ENCODE data around the gene CAMK2B.

CAMK2B gene

DNA sequence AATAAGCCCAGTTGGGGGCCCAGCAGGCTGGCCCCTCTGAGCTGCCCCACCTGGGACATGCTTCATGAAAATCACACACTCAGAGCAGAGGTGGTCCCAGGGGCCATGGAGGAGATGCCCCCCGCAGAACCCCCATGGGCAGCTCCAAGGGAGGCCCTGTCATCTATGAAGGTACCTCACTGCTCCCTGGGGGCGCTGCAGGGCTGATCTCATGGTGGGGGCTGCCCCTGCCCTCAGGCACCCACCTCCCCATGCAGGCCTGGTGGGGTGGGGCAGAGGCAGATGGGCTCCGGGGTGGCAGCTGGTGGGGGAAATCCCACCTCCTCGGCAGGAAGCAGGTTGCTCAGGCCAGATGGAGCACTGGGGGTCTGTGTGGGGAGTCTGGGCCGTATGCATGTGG, 64.2 kb downstream of the CAMK2B start:
- peaks cover 14% of the 10 kb centered on the region for H3K27me3 Mint-ChIP-seq (ENCODE audit: low read depth)
- H3K36me3 Mint-ChIP-seq (ENCODE audit: low read depth): no peaks in the 10 kb centered on the region
- H3K4me3 Mint-ChIP-seq: no peak overlapping the region
- TF ChIP-seq, protein P1, sequence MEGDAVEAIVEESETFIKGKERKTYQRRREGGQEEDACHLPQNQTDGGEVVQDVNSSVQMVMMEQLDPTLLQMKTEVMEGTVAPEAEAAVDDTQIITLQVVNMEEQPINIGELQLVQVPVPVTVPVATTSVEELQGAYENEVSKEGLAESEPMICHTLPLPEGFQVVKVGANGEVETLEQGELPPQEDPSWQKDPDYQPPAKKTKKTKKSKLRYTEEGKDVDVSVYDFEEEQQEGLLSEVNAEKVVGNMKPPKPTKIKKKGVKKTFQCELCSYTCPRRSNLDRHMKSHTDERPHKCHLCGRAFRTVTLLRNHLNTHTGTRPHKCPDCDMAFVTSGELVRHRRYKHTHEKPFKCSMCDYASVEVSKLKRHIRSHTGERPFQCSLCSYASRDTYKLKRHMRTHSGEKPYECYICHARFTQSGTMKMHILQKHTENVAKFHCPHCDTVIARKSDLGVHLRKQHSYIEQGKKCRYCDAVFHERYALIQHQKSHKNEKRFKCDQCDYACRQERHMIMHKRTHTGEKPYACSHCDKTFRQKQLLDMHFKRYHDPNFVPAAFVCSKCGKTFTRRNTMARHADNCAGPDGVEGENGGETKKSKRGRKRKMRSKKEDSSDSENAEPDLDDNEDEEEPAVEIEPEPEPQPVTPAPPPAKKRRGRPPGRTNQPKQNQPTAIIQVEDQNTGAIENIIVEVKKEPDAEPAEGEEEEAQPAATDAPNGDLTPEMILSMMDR (IDR thresholded peaks at IDR 0.05; ENCODE audit: unreplicated experiment in 3 of 3): no peak
- no peak overlapping the region for H3K27ac Mint-ChIP-seq
- no peaks in the 10 kb centered on the region for H3K9me3 Mint-ChIP-seq
- peaks cover 32% of the 10 kb centered on the region for H3K4me1 Mint-ChIP-seq

DNA sequence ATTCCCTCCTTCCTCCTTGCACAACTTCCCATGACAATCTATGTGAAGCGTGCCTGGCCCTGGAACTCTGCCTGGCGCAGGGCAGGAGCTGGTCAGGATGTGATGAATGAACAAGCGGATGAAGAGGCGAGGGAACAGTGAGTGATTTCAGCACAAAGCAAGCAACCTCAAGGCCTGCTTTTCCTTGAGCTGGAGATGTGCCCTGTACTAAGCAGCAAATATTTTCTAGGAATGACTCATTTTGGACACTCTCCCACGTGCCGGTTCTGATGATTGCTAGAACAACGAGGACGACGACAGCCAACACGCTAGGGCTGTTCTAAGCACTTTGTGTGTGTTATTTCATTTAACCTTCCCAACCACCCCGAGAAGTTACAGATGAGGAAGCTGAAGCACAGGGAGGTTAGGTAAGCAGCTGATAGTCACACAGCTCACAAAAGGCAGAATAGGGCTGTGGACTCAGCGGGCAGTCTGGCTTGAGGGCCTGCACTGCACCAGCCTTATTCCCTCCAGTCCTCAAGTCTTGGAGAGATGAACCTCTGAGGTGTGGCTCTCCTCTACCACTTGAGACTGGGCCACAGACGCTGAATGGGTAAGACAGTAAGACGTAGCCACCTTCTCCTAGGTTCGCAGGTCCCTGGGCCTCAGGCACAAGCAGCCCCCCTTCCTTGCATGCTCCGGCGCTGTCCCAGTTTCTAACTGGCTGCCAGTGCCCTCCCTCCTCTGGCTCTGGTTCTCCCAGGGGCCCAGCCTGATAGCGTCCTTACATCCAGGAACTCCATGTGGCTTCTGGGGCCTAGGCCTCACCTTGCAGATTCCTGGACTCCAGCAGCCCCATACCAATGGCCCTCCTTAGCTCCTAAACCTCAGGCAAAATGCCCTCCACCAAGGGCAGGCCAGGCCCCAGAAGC, 65.6 kb downstream of the CAMK2B start:
- Mint-ChIP-seq H3K36me3 (ENCODE audit: low read depth) (no peaks in the 10 kb centered on the region), H3K9me3 (no peaks in the 10 kb centered on the region), H3K4me3 (no peak overlapping the region), H3K4me1 (peaks cover 19% of the 10 kb centered on the region), H3K27me3 (ENCODE audit: low read depth) (peaks cover 10% of the 10 kb centered on the region), H3K27ac (peak overlapping the region in 2 of 3 experiments; percentile 25 to 32)
- TF ChIP-seq, protein P1 (IDR thresholded peaks at IDR 0.05; ENCODE audit: unreplicated experiment in 3 of 3): no peak

DNA sequence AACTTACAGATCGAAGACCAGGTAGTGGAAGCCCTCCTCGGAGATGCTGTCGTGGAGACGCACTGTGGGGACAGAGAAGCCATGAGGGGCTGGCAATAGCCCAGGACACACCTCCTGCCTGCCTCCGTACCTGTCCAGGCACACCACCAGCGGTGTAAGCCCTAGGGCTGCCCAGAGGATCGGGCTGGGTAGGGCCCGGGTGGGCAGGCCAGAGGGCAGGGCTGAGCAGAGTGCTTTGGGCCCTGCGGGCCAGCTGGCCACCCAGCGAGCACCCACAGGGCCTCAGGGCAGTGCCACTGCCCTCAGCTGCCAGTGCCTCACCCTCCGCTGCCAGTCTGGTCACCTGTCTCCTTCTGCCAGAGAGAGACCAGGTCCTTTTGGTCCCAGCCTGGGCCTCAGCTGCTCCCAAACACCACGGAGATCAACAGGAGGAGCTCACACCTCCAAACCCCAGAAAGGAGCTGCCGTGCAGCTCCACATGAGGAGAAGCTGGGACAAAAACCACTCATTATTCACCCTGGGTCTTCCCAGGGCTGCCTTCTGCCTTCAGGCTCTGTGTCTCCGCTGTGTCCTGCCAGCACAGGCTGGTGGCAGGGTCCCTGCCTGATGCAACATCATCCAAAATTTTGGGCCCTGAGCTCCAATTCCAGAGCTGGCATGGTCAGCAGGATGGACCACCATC, 66.4 kb downstream of the CAMK2B start:
- Mint-ChIP-seq H3K27me3 (ENCODE audit: low read depth) (peaks cover 10% of the 10 kb centered on the region), H3K27ac (peak overlapping the region in 2 of 3 experiments; percentile 25 to 32), H3K9me3 (no peaks in the 10 kb centered on the region), H3K4me1 (peaks cover 17% of the 10 kb centered on the region), H3K4me3 (no peak overlapping the region), H3K36me3 (ENCODE audit: low read depth) (no peaks in the 10 kb centered on the region)
- TF ChIP-seq, protein P1 (IDR thresholded peaks at IDR 0.05; ENCODE audit: unreplicated experiment in 3 of 3): no peak

DNA sequence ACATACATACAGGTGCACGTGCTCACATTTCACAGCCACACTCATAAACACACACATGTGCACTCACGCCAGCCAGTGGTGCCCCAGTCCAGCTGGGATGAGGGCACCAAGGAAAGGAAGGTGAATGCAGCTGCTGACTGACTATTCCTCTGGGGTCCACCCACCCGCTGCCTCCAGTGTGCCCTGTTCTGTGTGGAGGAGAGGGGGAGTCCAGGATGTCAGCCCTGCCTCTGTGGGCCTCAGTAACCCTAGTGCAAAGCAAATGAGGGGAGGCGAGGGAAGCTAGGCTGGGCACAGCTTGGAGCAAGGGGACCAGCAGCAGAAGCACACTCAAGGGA, 67.0 kb downstream of the CAMK2B start:
- peak overlapping the region in 1 of 3 experiments; percentile 26 for H3K4me3 Mint-ChIP-seq
- H3K9me3 Mint-ChIP-seq: no peaks in the 10 kb centered on the region
- peak overlapping the region; percentile 31 to 53 (median 46) for H3K27ac Mint-ChIP-seq
- H3K4me1 Mint-ChIP-seq: peaks cover 17% of the 10 kb centered on the region
- H3K36me3 Mint-ChIP-seq (ENCODE audit: low read depth): no peaks in the 10 kb centered on the region
- TF ChIP-seq, protein P1 (IDR thresholded peaks at IDR 0.05; ENCODE audit: unreplicated experiment in 3 of 3): no peak
- peaks cover 10% of the 10 kb centered on the region for H3K27me3 Mint-ChIP-seq (ENCODE audit: low read depth)

DNA sequence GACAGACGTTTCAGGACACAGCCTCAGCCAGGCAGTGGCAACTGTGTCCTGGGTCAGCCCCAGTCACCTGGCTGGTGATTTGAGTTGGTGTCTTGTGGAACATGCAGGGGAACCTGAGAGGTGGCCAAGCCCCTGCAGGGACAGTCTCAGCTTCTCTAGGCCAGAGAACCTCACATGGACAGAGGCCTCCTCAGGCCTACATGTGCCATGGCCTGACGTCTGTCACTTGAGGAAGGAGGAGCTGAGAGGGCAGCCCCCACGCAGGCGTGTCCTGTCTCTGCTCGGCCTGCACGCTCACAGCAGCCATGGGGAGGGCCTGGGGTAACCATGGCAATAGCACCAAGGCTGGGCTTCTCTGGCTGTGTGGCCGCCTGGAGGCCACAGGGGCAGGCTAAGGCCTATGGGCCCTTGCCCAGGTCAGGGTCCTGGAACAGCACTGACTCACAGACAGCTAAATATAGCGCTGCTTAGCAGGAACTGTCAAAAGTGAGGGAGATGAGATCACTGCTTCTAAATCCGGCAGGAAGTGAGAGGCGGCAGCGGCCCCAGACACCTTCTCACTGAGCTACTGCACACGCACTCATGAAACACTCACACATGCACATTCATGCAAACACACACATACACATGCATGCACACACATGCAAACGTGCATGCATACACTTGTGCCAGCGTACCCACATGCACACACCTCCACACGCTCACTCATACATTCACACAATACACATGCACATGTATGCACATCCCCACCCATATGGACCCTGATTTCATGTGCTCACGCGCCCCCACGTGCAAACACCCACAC, 67.6 kb downstream of the CAMK2B start:
- Mint-ChIP-seq H3K27ac (peak overlapping the region; percentile 31 to 53 (median 46)), H3K36me3 (ENCODE audit: low read depth) (no peaks in the 10 kb centered on the region), H3K4me3 (peak overlapping the region in 1 of 3 experiments; percentile 26), H3K27me3 (ENCODE audit: low read depth) (peaks cover 6% of the 10 kb centered on the region), H3K9me3 (no peaks in the 10 kb centered on the region), H3K4me1 (peaks cover 17% of the 10 kb centered on the region)
- TF ChIP-seq, protein P1 (IDR thresholded peaks at IDR 0.05; ENCODE audit: unreplicated experiment in 3 of 3): no peak
